ENCODE data around the gene SLC6A4. TPM values are rescaled to one million over a fixed set of nuclear protein-coding genes. Genes with fewer than 3 reads are reported as not detected.

The SLC6A4 gene
- total RNA-seq, 1 experiment from 2014 or later, result 0.30 TPM

- no peak for ATAC-seq
- H2AFZ ChIP-seq (ENCODE audit: low read depth, low read length, poor library complexity, severe bottlenecking), result no peak overlapping the region
- peaks cover 4% of the 10 kb centered on the region for H4K20me1 ChIP-seq (ENCODE audit: insufficient read depth)
- CTCF ChIA-PET, result no interaction called here
- H3K79me2 ChIP-seq (ENCODE audit: insufficient read depth, low read length), result peaks cover 95% of the 10 kb centered on the region
- intact Hi-C loops (cut with micrococcal nuclease), result no loop called here
- no peak overlapping the region for H3K4me3 ChIP-seq (replicated peaks in 1 of 2; ENCODE audit: low read depth in 1 of 2, low read length in 2 of 2)
- no peak overlapping the region for H3K27ac ChIP-seq (ENCODE audit: low read depth, low read length)
- RAD21 ChIA-PET (ENCODE audit: low non-redundant PET in 1 of 2, low total read pairs in 2 of 2, uncharacterized antibody in 2 of 2, unreplicated experiment in 2 of 2), result no interaction called here
- H3K4me2 ChIP-seq (ENCODE audit: low read length), result no peak overlapping the region
- no peak for DNase-seq (ENCODE audit: low read depth, low spot score)
- peaks cover 0 to 3% of the 10 kb centered on the region in 2 experiments; a peak in 1 of 4 replicates for H3K36me3 ChIP-seq (ENCODE audit: control insufficient read depth in 1 of 2, insufficient read depth in 2 of 2, low read length in 2 of 2)
- no peaks in the 10 kb centered on the region for H3K27me3 ChIP-seq (ENCODE audit: insufficient read depth, low read length)
- TF ChIP-seq SIN3A (IDR thresholded peaks at IDR 0.05; ENCODE audit: low read depth), result no peak
- TF ChIP-seq CEBPB (IDR thresholded peaks at IDR 0.05; ENCODE audit: low read depth), result no peak
- TF ChIP-seq ELF1 (IDR thresholded peaks at IDR 0.05; ENCODE audit: borderline replicate concordance, low read depth), result no peak
- TF ChIP-seq POLR2AphosphoS5 (IDR thresholded peaks at IDR 0.05; ENCODE audit: low read depth, low read length), result no peak
- TF ChIP-seq CBX3 (IDR thresholded peaks at IDR 0.05; ENCODE audit: low read depth), result no peak
- TF ChIP-seq EZH2 (IDR thresholded peaks at IDR 0.05), result no peak
- TF ChIP-seq YY1 (IDR thresholded peaks at IDR 0.05; ENCODE audit: extremely low read depth, insufficient replicate concordance, low read depth, low read length), result no peak
- TF ChIP-seq REST (IDR thresholded peaks at IDR 0.05; ENCODE audit: low read depth), result no peak
- no peak for TF ChIP-seq EZH2phosphoT487 (IDR thresholded peaks at IDR 0.05; ENCODE audit: borderline replicate concordance)
- no peak for TF ChIP-seq JUND (IDR thresholded peaks at IDR 0.05)
- TF ChIP-seq RAD21 (IDR thresholded peaks at IDR 0.05; ENCODE audit: low read depth), result no peak
- no peak for TF ChIP-seq SP1 (IDR thresholded peaks at IDR 0.05; ENCODE audit: low read depth)
- no peak for TF ChIP-seq MAX (IDR thresholded peaks at IDR 0.05)
- no peak for TF ChIP-seq CTCF (IDR thresholded peaks at IDR 0.05 in 2 of 3, conservative IDR thresholded peaks at IDR 0.05 in 1 of 3; ENCODE audit: borderline replicate concordance in 1 of 3, insufficient read depth in 1 of 3, low read depth in 2 of 3, low read length in 2 of 3)
- POLR2A ChIA-PET, result interaction anchor here (0.6 kb wide), 1 partner anchor 861 kb away, joined by 3 read pairs; no protein-coding TSS in a partner anchor
- H3K4me1 ChIP-seq (ENCODE audit: control insufficient read depth in 1 of 2, insufficient read depth in 2 of 2, low read length in 2 of 2), result peaks cover 9 to 13% of the 10 kb centered on the region in 2 experiments; a peak in 3 of 4 replicates
- BruUV-seq (replicated peaks), result no TSS peak
- no peak overlapping the region for H3K9ac ChIP-seq (ENCODE audit: low read length)
- no peaks in the 10 kb centered on the region for H3K9me3 ChIP-seq (ENCODE audit: control insufficient read depth in 1 of 2, insufficient read depth in 1 of 2, low read depth in 1 of 2, low read length in 2 of 2)
- H3K9me2 ChIP-seq (ENCODE audit: insufficient read depth), result no peaks in the 10 kb centered on the region
Observed at GRCh38 chr17:30151471-30151870, 84.0 kb downstream of the SLC6A4 start.
